Gastroesophageal sphincter (tissue), 3 donors: ENCODE data around the gene UBA3.

Experiments
- EP300 ChIP-seq: sonication (generic); formaldehyde crosslinking; IDR thresholded peaks from one replicate; pipeline ENCODE4 v1.6.1; 2017; ENCODE audit warnings: antibody characterized with exemption, mild to moderate bottlenecking
- POLR2A ChIP-seq, 2 donors: fragments of 450-650 bp; IDR thresholded peaks; one replicate each; pipeline ENCODE4 v1.6.1; 2017; ENCODE audit warnings: antibody characterized with exemption in 2 of 2, mild to moderate bottlenecking in 2 of 2, moderate library complexity in 1 of 2
- TF ChIP-seq, protein P1 (sequence below), 4 experiments: fragments of 200-600 bp in 2 of 4; fragments of 450-650 bp in 2 of 4; sonication (generic) in 1 of 4; IDR thresholded peaks; one replicate each; pipeline ENCODE4 v1.5.1; 2017 to 2019; ENCODE audit warnings: antibody characterized with exemption in 4 of 4, mild to moderate bottlenecking in 2 of 4, moderate library complexity in 2 of 4

DNA sequence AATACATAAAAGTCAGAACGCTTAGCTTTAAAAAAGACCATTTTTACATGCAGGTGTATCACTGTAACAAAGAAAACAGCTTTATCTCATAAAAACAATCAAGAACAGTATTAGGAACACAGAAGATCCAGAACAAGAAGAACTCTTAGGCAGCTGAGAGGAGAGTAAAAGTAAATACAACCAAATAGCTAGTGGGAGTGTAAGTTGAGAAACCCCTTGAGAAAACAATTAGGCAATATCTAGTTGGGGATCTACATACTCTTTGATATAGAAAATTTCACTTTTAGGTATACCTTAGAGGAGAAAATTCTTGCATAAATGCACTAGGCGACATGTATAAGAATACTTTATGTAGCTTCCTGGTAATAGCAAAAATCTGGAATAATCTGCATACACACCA is 35.6 kb downstream of the UBA3 start:
- TF ChIP-seq, protein P1, sequence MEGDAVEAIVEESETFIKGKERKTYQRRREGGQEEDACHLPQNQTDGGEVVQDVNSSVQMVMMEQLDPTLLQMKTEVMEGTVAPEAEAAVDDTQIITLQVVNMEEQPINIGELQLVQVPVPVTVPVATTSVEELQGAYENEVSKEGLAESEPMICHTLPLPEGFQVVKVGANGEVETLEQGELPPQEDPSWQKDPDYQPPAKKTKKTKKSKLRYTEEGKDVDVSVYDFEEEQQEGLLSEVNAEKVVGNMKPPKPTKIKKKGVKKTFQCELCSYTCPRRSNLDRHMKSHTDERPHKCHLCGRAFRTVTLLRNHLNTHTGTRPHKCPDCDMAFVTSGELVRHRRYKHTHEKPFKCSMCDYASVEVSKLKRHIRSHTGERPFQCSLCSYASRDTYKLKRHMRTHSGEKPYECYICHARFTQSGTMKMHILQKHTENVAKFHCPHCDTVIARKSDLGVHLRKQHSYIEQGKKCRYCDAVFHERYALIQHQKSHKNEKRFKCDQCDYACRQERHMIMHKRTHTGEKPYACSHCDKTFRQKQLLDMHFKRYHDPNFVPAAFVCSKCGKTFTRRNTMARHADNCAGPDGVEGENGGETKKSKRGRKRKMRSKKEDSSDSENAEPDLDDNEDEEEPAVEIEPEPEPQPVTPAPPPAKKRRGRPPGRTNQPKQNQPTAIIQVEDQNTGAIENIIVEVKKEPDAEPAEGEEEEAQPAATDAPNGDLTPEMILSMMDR (IDR thresholded peaks at IDR 0.05) = no peak
- no peak for TF ChIP-seq POLR2A (IDR thresholded peaks at IDR 0.05)
- no peak for TF ChIP-seq EP300
